Natural killer cell (primary cell): ENCODE measurements around the gene MICA. TPM values are rescaled to one million over a fixed set of nuclear protein-coding genes. Genes with fewer than 3 reads are reported as not detected.

Experiments
- ATAC-seq, 3 donors: fragments of 150-1000 bp in 2 of 3; fragments of 200-7000 bp in 1 of 3; cut with Tn5 transposase; 1 replicate in 1 of 3; 2 replicates in 2 of 3; pipeline ENCODE4 v1.10.0; 2021; ENCODE audit warnings: mild to moderate bottlenecking in 2 of 3, moderate library complexity in 2 of 3
- DNase-seq, 2 donors: peaks; one replicate each; pipeline versions ENCODE4 v3.0.0 to v3.0.0-alpha.2; 2013 to 2021; ENCODE audit warnings: mixed read lengths in 1 of 2
- H3K27ac ChIP-seq: one replicate; pipeline ENCODE4 v1.5.1; 2013; ENCODE audit warnings: mild to moderate bottlenecking, low read length
- H3K27me3 ChIP-seq: one replicate; pipeline ENCODE4 v1.6.1; 2013; ENCODE audit warnings: low read length; ENCODE audit not compliant: control insufficient read depth, insufficient read depth
- H3K36me3 ChIP-seq: one replicate; pipeline ENCODE4 v1.6.1; 2013; ENCODE audit warnings: low read length; ENCODE audit not compliant: control insufficient read depth, insufficient read depth
- H3K4me1 ChIP-seq: one replicate; pipeline ENCODE4 v1.6.1; 2013; ENCODE audit warnings: low read length; ENCODE audit not compliant: control insufficient read depth, insufficient read depth
- H3K4me3 ChIP-seq: one replicate; pipeline ENCODE4 v1.5.1; 2013; ENCODE audit warnings: low read length
- H3K9me3 ChIP-seq: one replicate; pipeline ENCODE4 v1.6.1; 2013; ENCODE audit warnings: low read length; ENCODE audit not compliant: control insufficient read depth, insufficient read depth
- H3K27ac Mint-ChIP-seq, 2 donors: one replicate each; pipeline ENCODE4 v1.8.0; 2022; ENCODE audit warnings: mild to moderate bottlenecking in 2 of 2, mixed read lengths in 2 of 2, moderate library complexity in 1 of 2
- H3K27me3 Mint-ChIP-seq, 2 donors: one replicate each; pipeline ENCODE4 v1.8.0; 2022; ENCODE audit warnings: low read depth in 2 of 2, mixed read lengths in 2 of 2
- H3K36me3 Mint-ChIP-seq: one replicate; pipeline ENCODE4 v1.8.0; 2022; ENCODE audit warnings: mixed read lengths
- H3K4me1 Mint-ChIP-seq, 2 donors: one replicate each; pipeline ENCODE4 v1.8.0; 2022; ENCODE audit warnings: mixed read lengths in 2 of 2
- H3K4me3 Mint-ChIP-seq: one replicate; pipeline ENCODE4 v1.8.0; 2022; ENCODE audit warnings: mild to moderate bottlenecking, moderate library complexity, mixed read lengths
- H3K9me3 Mint-ChIP-seq, 2 donors: one replicate each; pipeline ENCODE4 v1.8.0; 2022; ENCODE audit warnings: mixed read lengths in 2 of 2
- CTCF ChIP-seq: fragments of 200-600 bp; IDR thresholded peaks from one replicate; pipeline ENCODE4 v1.8.0; 2022; ENCODE audit warnings: antibody characterized with exemption
- WGBS: methylation state at CpG from one replicate; pipeline ENCODE4 v1.1.7; 2013; ENCODE audit warnings: missing lambda C conversion rate; ENCODE audit not compliant: insufficient coverage; 5-methylcytosine and 5-hydroxymethylcytosine counted together
- intact Hi-C: fragments of 100-400 bp; cut with micrococcal nuclease; formaldehyde crosslinking; loops from one replicate; pipeline ENCODE4 v1.14.2; 2022
- total RNA-seq, 4 donors: library from RNA; stranded (reverse); fragments of 120-200 nt in 1 of 4; gene quantifications; one replicate each; pipeline versions ENCODE4 v1.2.3 to v1.2.4, GENCODE V29; 2013 to 2022

MICA gene
- total RNA-seq, 3 donors from 2014 or later (not counting 1 experiment from before 2014, with no cell fraction given) = 9.3 to 19.7 (median 11.4) TPM

- Mint-ChIP-seq H3K27ac (no peak overlapping the region), H3K4me3 (no peak overlapping the region), H3K9me3 (no peaks in the 10 kb centered on the region), H3K36me3 (no peaks in the 10 kb centered on the region), H3K27me3 (peaks cover 38 to 65% of the 10 kb centered on the region in 2 donors), H3K4me1 (peaks cover 17 to 18% of the 10 kb centered on the region in 2 donors)
- Histone ChIP-seq H3K9me3 (no peaks in the 10 kb centered on the region), H3K4me1 (peaks cover 13% of the 10 kb centered on the region), H3K36me3 (no peaks in the 10 kb centered on the region), H3K4me3 (no peak overlapping the region), H3K27ac (no peak overlapping the region), H3K27me3 (peaks cover 4% of the 10 kb centered on the region)
- no peak for ATAC-seq
- intact Hi-C loops = no loop called here
- DNase-seq = no peak
- TF ChIP-seq CTCF = no peak
These were observed 39.6 kb upstream of the MICA start for GRCh38 chr6:31363811-31364210.

DNA sequence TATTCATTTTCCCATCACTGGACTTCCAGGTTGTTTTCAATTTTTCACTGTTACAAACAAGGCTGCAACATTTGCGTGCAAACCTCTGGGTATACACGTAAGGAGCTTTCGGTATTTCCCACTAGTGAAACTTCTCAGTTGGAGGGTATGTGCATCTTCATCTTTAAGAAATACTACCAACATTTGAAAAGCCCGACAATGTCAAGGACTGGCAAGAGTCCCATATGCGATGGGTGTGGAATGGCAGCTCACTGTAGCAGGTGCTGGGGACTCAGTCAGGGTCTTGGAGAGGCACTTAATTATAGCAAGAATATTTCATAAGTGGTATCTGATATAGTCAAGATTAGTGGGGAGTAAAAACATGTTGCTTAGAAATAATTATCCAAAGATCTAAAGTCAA lies 37.5 kb upstream of the MICA start:
- intact Hi-C loops = no loop called here

GRCh38 chr6:31366693-31367470 lies 36.5 kb upstream of the MICA start:
- H3K27ac Mint-ChIP-seq = peak overlapping the region in 1 of 2 donors; percentile 77
- DNase-seq (peak; percentile 72 to 98), ATAC-seq (peak; percentile 97 to 99 (median 98))
- Histone ChIP-seq H3K27ac (no peak overlapping the region), H3K36me3 (no peaks in the 10 kb centered on the region), H3K27me3 (peaks cover 4% of the 10 kb centered on the region), H3K4me3 (peak overlapping the region; percentile 38), H3K9me3 (no peaks in the 10 kb centered on the region), H3K4me1 (peaks cover 9% of the 10 kb centered on the region)
- H3K4me1 Mint-ChIP-seq = peaks cover 8% of the 10 kb centered on the region in 2 donors
- peak; percentile 87 for TF ChIP-seq CTCF
- intact Hi-C loops = loop anchor here (1.0 kb wide), 2 partner anchors 170 to 230 kb away; no protein-coding TSS in a partner anchor
- 9% methylated on average over 27 of the region's 30 CpGs for WGBS
- no peaks in the 10 kb centered on the region for H3K9me3 Mint-ChIP-seq
- peaks cover 51 to 71% of the 10 kb centered on the region in 2 donors for H3K27me3 Mint-ChIP-seq
- peak overlapping the region; percentile 80 for H3K4me3 Mint-ChIP-seq
- no peaks in the 10 kb centered on the region for H3K36me3 Mint-ChIP-seq

More for the DNA sequence above, 37.5 kb upstream of the MICA start:
- Histone ChIP-seq H3K9me3 (no peaks in the 10 kb centered on the region), H3K4me3 (no peak overlapping the region), H3K4me1 (peaks cover 9% of the 10 kb centered on the region), H3K27me3 (peaks cover 4% of the 10 kb centered on the region), H3K27ac (no peak overlapping the region), H3K36me3 (no peaks in the 10 kb centered on the region)
- Mint-ChIP-seq H3K27ac (no peak overlapping the region), H3K4me1 (peaks cover 8% of the 10 kb centered on the region in 2 donors), H3K36me3 (no peaks in the 10 kb centered on the region), H3K4me3 (no peak overlapping the region), H3K9me3 (no peaks in the 10 kb centered on the region), H3K27me3 (peaks cover 54 to 73% of the 10 kb centered on the region in 2 donors)
- no peak for TF ChIP-seq CTCF
- ATAC-seq (no peak), DNase-seq (no peak)
- 100% methylated on average over 5 of the region's 5 CpGs for WGBS
